ENCODE measurements around the gene DGCR2.
"Not testable (repeated sequence)": the region's sequence is repeated elsewhere in the genome, so short reads cannot be mapped to it uniquely, and the experiment has no call there.

The DGCR2 gene

DNA sequence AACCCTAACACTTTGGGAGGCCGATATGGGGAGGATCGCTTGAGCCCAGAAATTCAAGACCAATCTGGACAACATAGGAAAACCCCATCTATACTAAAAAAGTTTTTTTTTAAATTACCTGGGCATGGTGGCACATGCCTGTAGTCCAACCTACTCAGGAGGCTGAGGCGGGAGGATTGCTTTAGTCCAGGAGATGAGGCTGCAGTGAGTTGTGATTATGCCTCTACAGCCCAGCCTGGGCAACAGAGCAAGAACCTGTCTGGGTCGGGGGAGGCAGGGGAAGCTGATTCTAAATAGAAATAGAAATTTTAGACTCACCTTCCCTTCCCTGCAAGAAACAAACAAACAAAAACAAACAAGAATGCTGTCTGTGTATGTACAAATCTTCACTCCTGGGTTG is 133.3 kb downstream of the DGCR2 start:
- Histone ChIP-seq H3K9me3 (ENCODE audit: insufficient read depth, low read length) (no peaks in the 10 kb centered on the region), H3K4me1 (ENCODE audit: low read length) (no peaks in the 10 kb centered on the region), H3K27me3 (ENCODE audit: low read depth, low read length) (no peaks in the 10 kb centered on the region; the same call in 1 of the 2 replicates), H3K4me3 (ENCODE audit: low read length) (no peak overlapping the region), H3K36me3 (replicated peaks; ENCODE audit: low read depth, low read length) (no peaks in the 10 kb centered on the region), H3K27ac (ENCODE audit: low read length) (no peak overlapping the region), H3K4me2 (ENCODE audit: low read length) (no peak overlapping the region), H4K20me1 (ENCODE audit: insufficient read depth, low read length) (no peaks in the 10 kb centered on the region), H3K79me2 (ENCODE audit: low read length) (no peaks in the 10 kb centered on the region), H3K9ac (ENCODE audit: low read length) (no peak overlapping the region), H2AFZ (ENCODE audit: low read depth, low read length) (no peak overlapping the region)
- TF ChIP-seq EZH2phosphoT487 (IDR thresholded peaks at IDR 0.05; ENCODE audit: low read depth): no peak
- no peak for TF ChIP-seq CTCF (IDR thresholded peaks at IDR 0.05; ENCODE audit: low read depth, low read length)

DNA sequence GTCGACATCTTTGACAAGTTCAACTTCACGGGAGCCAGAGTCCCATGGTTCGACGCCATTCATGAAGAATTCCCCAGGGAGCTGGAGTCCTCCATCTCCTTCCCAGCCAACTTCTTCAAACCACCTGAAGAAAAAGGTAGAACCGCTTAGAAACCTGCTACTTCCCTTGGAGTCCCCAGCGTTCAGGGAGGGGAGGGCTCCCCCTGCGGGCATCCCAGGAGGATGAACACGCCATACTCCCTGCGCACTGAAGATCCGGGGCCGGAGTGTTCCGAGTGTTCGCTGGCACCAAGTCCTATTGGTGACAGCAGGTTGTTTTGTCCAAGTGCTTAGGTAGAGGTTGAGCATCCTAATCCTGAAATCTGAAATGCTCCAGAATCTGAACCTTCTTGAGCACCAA is 134.4 kb downstream of the DGCR2 start:
- no peak overlapping the region for H3K4me3 ChIP-seq (ENCODE audit: low read length)
- TF ChIP-seq EZH2phosphoT487 (IDR thresholded peaks at IDR 0.05; ENCODE audit: low read depth) (no peak), CTCF (IDR thresholded peaks at IDR 0.05; ENCODE audit: low read depth, low read length) (no peak)
- H4K20me1 ChIP-seq (ENCODE audit: insufficient read depth, low read length): no peaks in the 10 kb centered on the region
- no peak overlapping the region for H2AFZ ChIP-seq (ENCODE audit: low read depth, low read length)
- no peaks in the 10 kb centered on the region for H3K4me1 ChIP-seq (ENCODE audit: low read length)
- H3K27me3 ChIP-seq (ENCODE audit: low read depth, low read length): no peaks in the 10 kb centered on the region; the same call in 1 of the 2 replicates
- no peaks in the 10 kb centered on the region for H3K36me3 ChIP-seq (replicated peaks; ENCODE audit: low read depth, low read length)
- H3K4me2 ChIP-seq (ENCODE audit: low read length): no peak overlapping the region
- H3K27ac ChIP-seq (ENCODE audit: low read length): no peak overlapping the region
- no peaks in the 10 kb centered on the region for H3K79me2 ChIP-seq (ENCODE audit: low read length)
- no peaks in the 10 kb centered on the region for H3K9me3 ChIP-seq (ENCODE audit: insufficient read depth, low read length)
- no peak overlapping the region for H3K9ac ChIP-seq (ENCODE audit: low read length)

DNA sequence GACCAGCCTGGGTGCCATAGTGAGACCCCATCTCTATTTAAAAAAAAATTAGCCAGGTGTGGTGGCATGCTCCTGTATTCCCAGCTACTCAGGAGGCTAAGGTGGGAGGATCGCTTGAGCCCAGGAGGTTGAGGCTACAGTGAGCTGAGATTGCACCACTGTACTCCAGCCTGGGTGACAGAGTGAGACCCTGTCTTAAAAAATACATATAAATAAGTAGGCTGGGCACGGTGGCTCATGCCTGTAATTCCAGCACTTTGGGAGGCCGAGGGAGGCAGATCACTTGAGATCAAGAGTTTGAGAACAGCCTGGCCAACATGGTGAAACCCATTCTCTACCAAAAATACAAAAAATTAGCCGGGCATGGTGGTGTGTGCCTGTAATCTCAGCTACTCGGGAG is 135.1 kb downstream of the DGCR2 start:
- H3K27ac ChIP-seq (ENCODE audit: low read length); H3K79me2 ChIP-seq (ENCODE audit: low read length); H3K27me3 ChIP-seq (ENCODE audit: low read depth, low read length); H3K9me3 ChIP-seq (ENCODE audit: insufficient read depth, low read length); H3K4me2 ChIP-seq (ENCODE audit: low read length); H3K4me3 ChIP-seq (ENCODE audit: low read length); H3K4me1 ChIP-seq (ENCODE audit: low read length); H2AFZ ChIP-seq (ENCODE audit: low read depth, low read length); H3K9ac ChIP-seq (ENCODE audit: low read length); H3K36me3 ChIP-seq (replicated peaks; ENCODE audit: low read depth, low read length); H4K20me1 ChIP-seq (ENCODE audit: insufficient read depth, low read length): not testable (repeated sequence)

Data from OCI-LY3 (cell line).